T-helper 2 cell treated with Interferon-gamma antibody and Interleukin-4, amounts not matched to agents 100 ng/mL and 5 ng/mL, for 36 hours (primary cell): ENCODE results near the gene LIPG. TPM values are rescaled to one million over a fixed set of nuclear protein-coding genes. Genes with fewer than 3 reads are reported as not detected.
"Not testable (repeated sequence)": the region's sequence is repeated elsewhere in the genome, so short reads cannot be mapped to it uniquely, and the experiment has no call there.

Source experiments
- intact Hi-C: fragments of 100-400 bp; cut with micrococcal nuclease; formaldehyde crosslinking; loops from one replicate; pipeline ENCODE4 v1.15.1; 2023
- total RNA-seq: library from RNA; stranded (reverse); gene quantifications from 2 replicates; pipeline ENCODE4 v1.2.3, GENCODE V29; 2022

LIPG gene
- total RNA-seq, 1 donor from 2014 or later, result 0.64 TPM

- intact Hi-C loops, result no loop called here
Observed at GRCh38 chr18:49572611-49573345, 10.9 kb downstream of the LIPG start.

- intact Hi-C loops, result no loop called here
Observed at GRCh38 chr18:49573835-49574234, 12.0 kb downstream of the LIPG start.

GRCh38 chr18:49579041-49579440 lies 17.2 kb downstream of the LIPG start:
- intact Hi-C loops, result not testable (repeated sequence)

- intact Hi-C loops, result not testable (repeated sequence)
Observed at GRCh38 chr18:49579583-49579982, 17.7 kb downstream of the LIPG start.

- intact Hi-C loops, result no loop called here
Observed at GRCh38 chr18:49580279-49580678, 18.4 kb downstream of the LIPG start.

GRCh38 chr18:49581371-49581770 lies 19.5 kb downstream of the LIPG start:
- intact Hi-C loops, result no loop called here

GRCh38 chr18:49582579-49582978 lies 20.7 kb downstream of the LIPG start:
- intact Hi-C loops, result no loop called here

GRCh38 chr18:49584394-49584793 lies 22.5 kb downstream of the LIPG start:
- intact Hi-C loops, result no loop called here

GRCh38 chr18:49584951-49585350 lies 23.1 kb downstream of the LIPG start:
- intact Hi-C loops, result not testable (repeated sequence)

- intact Hi-C loops, result no loop called here
Observed at GRCh38 chr18:49585781-49586663, 24.2 kb downstream of the LIPG start.

GRCh38 chr18:49588171-49588570 lies 26.3 kb downstream of the LIPG start:
- intact Hi-C loops, result no loop called here

- intact Hi-C loops, result no loop called here
Observed at GRCh38 chr18:49588971-49589370, 27.1 kb downstream of the LIPG start.

GRCh38 chr18:49590608-49591007 lies 28.8 kb downstream of the LIPG start:
- intact Hi-C loops, result no loop called here

GRCh38 chr18:49591271-49591670 lies 29.4 kb downstream of the LIPG start:
- intact Hi-C loops, result no loop called here

GRCh38 chr18:49591775-49592174 lies 29.9 kb downstream of the LIPG start:
- intact Hi-C loops, result no loop called here

- intact Hi-C loops, result no loop called here
Observed at GRCh38 chr18:49596687-49597086, 34.8 kb downstream of the LIPG start.

- intact Hi-C loops, result no loop called here
Observed at GRCh38 chr18:49597157-49597931, 35.5 kb downstream of the LIPG start.

- intact Hi-C loops, result no loop called here
Observed at GRCh38 chr18:49601211-49601610, 39.4 kb downstream of the LIPG start.

- intact Hi-C loops, result no loop called here
Observed at GRCh38 chr18:49608366-49609255, 46.8 kb downstream of the LIPG start.

- intact Hi-C loops, result no loop called here
Observed at GRCh38 chr18:49609256-49610021, 47.6 kb downstream of the LIPG start.
